Measurements from ENCODE around the gene SLC1A7. TPM values are rescaled to one million over a fixed set of nuclear protein-coding genes. Genes with fewer than 3 reads are reported as not detected.

The SLC1A7 gene
- total and polyA plus RNA-seq, 4 donors = 0.21 to 0.67 (median 0.43) TPM

DNA sequence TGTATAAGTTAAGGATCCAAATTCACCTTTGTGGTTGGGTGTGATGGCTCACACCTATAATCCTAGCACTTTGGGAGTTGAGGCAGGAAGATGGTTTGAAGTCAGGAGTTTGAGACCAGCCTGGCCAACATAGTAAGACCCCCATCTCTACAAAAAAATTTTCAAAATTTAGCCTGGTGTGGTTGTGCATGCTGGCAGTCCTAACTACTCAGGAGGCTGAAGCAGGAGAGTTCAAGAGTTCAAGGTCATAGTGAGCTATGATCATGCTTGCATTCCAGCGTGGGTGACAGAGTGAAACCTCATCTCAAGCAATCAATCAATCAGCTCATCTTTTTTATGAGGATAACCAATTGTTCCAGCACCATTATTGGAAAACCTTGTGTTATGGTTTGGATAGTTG lies 16.5 kb upstream of the SLC1A7 start (continued):
- TF ChIP-seq, protein P1, sequence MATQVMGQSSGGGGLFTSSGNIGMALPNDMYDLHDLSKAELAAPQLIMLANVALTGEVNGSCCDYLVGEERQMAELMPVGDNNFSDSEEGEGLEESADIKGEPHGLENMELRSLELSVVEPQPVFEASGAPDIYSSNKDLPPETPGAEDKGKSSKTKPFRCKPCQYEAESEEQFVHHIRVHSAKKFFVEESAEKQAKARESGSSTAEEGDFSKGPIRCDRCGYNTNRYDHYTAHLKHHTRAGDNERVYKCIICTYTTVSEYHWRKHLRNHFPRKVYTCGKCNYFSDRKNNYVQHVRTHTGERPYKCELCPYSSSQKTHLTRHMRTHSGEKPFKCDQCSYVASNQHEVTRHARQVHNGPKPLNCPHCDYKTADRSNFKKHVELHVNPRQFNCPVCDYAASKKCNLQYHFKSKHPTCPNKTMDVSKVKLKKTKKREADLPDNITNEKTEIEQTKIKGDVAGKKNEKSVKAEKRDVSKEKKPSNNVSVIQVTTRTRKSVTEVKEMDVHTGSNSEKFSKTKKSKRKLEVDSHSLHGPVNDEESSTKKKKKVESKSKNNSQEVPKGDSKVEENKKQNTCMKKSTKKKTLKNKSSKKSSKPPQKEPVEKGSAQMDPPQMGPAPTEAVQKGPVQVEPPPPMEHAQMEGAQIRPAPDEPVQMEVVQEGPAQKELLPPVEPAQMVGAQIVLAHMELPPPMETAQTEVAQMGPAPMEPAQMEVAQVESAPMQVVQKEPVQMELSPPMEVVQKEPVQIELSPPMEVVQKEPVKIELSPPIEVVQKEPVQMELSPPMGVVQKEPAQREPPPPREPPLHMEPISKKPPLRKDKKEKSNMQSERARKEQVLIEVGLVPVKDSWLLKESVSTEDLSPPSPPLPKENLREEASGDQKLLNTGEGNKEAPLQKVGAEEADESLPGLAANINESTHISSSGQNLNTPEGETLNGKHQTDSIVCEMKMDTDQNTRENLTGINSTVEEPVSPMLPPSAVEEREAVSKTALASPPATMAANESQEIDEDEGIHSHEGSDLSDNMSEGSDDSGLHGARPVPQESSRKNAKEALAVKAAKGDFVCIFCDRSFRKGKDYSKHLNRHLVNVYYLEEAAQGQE (IDR thresholded peaks at IDR 0.05) = no peak
- TF ChIP-seq YY1 (IDR thresholded peaks at IDR 0.05) = no peak

- Histone ChIP-seq H3K9me3 (ENCODE audit: control insufficient read depth in 4 of 4, low read length in 3 of 4) (no peaks in the 10 kb centered on the region), H3K27ac (ENCODE audit: low read depth in 1 of 2, low read length in 2 of 2) (no peak overlapping the region), H3K27me3 (ENCODE audit: control insufficient read depth in 4 of 4, insufficient read depth in 4 of 4, low read length in 3 of 4) (no peaks in the 10 kb centered on the region), H3K4me3 (ENCODE audit: low read depth in 1 of 3, low read length in 3 of 3) (no peak overlapping the region), H3K36me3 (ENCODE audit: control insufficient read depth in 4 of 4, insufficient read depth in 3 of 4, low read depth in 1 of 4, low read length in 3 of 4) (no peaks in the 10 kb centered on the region), H3K4me1 (ENCODE audit: control insufficient read depth in 4 of 4, insufficient read depth in 4 of 4, low read length in 3 of 4) (peaks cover 0 to 10% (median 2%) of the 10 kb centered on the region in 4 donors), H3K9ac (ENCODE audit: low read depth in 1 of 2, low read length in 2 of 2) (no peak overlapping the region)
- TF ChIP-seq, protein P2, sequence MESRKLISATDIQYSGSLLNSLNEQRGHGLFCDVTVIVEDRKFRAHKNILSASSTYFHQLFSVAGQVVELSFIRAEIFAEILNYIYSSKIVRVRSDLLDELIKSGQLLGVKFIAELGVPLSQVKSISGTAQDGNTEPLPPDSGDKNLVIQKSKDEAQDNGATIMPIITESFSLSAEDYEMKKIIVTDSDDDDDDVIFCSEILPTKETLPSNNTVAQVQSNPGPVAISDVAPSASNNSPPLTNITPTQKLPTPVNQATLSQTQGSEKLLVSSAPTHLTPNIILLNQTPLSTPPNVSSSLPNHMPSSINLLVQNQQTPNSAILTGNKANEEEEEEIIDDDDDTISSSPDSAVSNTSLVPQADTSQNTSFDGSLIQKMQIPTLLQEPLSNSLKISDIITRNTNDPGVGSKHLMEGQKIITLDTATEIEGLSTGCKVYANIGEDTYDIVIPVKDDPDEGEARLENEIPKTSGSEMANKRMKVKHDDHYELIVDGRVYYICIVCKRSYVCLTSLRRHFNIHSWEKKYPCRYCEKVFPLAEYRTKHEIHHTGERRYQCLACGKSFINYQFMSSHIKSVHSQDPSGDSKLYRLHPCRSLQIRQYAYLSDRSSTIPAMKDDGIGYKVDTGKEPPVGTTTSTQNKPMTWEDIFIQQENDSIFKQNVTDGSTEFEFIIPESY (IDR thresholded peaks at IDR 0.05) = no peak
- TF ChIP-seq, protein P3, sequence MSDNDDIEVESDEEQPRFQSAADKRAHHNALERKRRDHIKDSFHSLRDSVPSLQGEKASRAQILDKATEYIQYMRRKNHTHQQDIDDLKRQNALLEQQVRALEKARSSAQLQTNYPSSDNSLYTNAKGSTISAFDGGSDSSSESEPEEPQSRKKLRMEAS (IDR thresholded peaks at IDR 0.05) = no peak
- TF ChIP-seq JUND (IDR thresholded peaks at IDR 0.05) (no peak), HNF4G (IDR thresholded peaks at IDR 0.05) (no peak), HNF4A (conservative IDR thresholded peaks at IDR 0.05) (no peak), SP1 (IDR thresholded peaks at IDR 0.05) (no peak), FOXA1 (IDR thresholded peaks at IDR 0.05) (no peak), RXRA (IDR thresholded peaks at IDR 0.05) (no peak), TAF1 (conservative IDR thresholded peaks at IDR 0.05) (no peak), FOXA2 (IDR thresholded peaks at IDR 0.05) (no peak), RAD21 (IDR thresholded peaks at IDR 0.05) (no peak), NR2F2 (IDR thresholded peaks at IDR 0.05) (no peak), EGR1 (IDR thresholded peaks at IDR 0.05; ENCODE audit: low read depth in 2 of 2) (no peak), YY1 (IDR thresholded peaks at IDR 0.05) (no peak), ATF3 (IDR thresholded peaks at IDR 0.05) (no peak), GABPA (IDR thresholded peaks at IDR 0.05 in 1 of 2, conservative IDR thresholded peaks at IDR 0.05 in 1 of 2) (no peak)
- TF ChIP-seq, protein P1 (IDR thresholded peaks at IDR 0.05) = no peak
- TF ChIP-seq, protein P4, sequence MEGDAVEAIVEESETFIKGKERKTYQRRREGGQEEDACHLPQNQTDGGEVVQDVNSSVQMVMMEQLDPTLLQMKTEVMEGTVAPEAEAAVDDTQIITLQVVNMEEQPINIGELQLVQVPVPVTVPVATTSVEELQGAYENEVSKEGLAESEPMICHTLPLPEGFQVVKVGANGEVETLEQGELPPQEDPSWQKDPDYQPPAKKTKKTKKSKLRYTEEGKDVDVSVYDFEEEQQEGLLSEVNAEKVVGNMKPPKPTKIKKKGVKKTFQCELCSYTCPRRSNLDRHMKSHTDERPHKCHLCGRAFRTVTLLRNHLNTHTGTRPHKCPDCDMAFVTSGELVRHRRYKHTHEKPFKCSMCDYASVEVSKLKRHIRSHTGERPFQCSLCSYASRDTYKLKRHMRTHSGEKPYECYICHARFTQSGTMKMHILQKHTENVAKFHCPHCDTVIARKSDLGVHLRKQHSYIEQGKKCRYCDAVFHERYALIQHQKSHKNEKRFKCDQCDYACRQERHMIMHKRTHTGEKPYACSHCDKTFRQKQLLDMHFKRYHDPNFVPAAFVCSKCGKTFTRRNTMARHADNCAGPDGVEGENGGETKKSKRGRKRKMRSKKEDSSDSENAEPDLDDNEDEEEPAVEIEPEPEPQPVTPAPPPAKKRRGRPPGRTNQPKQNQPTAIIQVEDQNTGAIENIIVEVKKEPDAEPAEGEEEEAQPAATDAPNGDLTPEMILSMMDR (IDR thresholded peaks at IDR 0.05; ENCODE audit: low read depth, low read length, missing input control) = no peak
- DNase-seq (ENCODE audit: low spot score) = no peak
- 69% methylated on average over 3 of the region's 3 CpGs for WGBS
These were observed 14.3 kb upstream of the SLC1A7 start for GRCh38 chr1:53156783-53157182.
